Ureter (tissue), 1 donor: ENCODE results near the gene SEC16B. TPM values are rescaled to one million over a fixed set of nuclear protein-coding genes. Genes with fewer than 3 reads are reported as not detected.
"Not testable (repeated sequence)": the region's sequence is repeated elsewhere in the genome, so short reads cannot be mapped to it uniquely, and the experiment has no call there.

Source experiments
- DNase-seq: peaks from one replicate; pipeline ENCODE4 v3.0.0-alpha.2; 2020; ENCODE audit warnings: low spot score
- total RNA-seq: library from RNA; stranded (reverse); gene quantifications from one replicate; pipeline ENCODE4 v1.2.4, GENCODE V29; 2023
- donor health status: DM: yes; HTN: yes; CAD: no.

SEC16B gene, protein sequence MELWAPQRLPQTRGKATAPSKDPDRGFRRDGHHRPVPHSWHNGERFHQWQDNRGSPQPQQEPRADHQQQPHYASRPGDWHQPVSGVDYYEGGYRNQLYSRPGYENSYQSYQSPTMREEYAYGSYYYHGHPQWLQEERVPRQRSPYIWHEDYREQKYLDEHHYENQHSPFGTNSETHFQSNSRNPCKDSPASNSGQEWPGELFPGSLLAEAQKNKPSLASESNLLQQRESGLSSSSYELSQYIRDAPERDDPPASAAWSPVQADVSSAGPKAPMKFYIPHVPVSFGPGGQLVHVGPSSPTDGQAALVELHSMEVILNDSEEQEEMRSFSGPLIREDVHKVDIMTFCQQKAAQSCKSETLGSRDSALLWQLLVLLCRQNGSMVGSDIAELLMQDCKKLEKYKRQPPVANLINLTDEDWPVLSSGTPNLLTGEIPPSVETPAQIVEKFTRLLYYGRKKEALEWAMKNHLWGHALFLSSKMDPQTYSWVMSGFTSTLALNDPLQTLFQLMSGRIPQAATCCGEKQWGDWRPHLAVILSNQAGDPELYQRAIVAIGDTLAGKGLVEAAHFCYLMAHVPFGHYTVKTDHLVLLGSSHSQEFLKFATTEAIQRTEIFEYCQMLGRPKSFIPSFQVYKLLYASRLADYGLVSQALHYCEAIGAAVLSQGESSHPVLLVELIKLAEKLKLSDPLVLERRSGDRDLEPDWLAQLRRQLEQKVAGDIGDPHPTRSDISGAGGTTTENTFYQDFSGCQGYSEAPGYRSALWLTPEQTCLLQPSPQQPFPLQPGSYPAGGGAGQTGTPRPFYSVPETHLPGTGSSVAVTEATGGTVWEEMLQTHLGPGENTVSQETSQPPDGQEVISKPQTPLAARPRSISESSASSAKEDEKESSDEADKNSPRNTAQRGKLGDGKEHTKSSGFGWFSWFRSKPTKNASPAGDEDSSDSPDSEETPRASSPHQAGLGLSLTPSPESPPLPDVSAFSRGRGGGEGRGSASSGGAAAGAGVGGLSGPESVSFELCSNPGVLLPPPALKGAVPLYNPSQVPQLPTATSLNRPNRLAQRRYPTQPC
- 2.6 TPM for total RNA-seq

- DNase-seq = no peak
Measured at GRCh38 chr1:177969825-177970371, at the start of gene SEC16B. SEC16B (minus strand) TSS chr1:177970058; CDS start chr1:177967981, 2,077 bp downstream.

DNA sequence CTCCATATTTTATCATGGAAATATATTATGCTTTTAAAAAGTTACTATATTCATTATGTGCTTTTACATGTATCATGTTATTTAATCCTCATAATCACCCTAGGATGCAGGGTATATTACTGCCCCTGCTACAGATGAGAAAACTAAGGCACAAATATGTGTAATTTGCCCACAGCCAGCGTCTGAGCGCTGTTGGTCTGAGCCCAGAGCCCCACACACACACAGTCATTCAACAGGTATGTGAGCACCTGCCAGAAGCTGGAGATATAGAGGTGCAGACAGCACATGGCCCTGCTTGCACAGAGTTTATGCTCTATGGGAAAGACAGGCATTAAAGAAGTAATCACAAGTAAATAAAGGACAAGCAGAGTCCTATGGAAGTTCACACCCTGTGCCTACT lies 49.8 kb upstream of the SEC16B start:
- no peak for DNase-seq

DNA sequence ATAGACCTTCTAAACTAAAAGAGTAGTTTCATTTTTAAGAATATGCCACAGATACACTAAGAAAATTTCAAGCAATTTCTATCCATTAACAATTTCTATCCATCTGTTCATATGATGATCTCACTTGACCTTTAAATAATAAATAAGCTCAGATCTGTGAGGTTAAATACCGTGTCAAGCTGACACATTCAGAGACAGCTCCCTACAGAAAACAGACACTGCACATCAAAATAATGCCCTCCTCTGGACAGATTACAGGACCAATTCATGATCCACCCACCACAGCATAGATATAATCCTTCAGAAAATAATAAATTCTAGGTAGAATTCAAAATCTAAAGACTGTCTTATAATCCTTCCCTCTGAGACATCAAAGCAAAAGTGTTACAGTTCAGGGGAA lies 49.4 kb upstream of the SEC16B start:
- DNase-seq = no peak

DNA sequence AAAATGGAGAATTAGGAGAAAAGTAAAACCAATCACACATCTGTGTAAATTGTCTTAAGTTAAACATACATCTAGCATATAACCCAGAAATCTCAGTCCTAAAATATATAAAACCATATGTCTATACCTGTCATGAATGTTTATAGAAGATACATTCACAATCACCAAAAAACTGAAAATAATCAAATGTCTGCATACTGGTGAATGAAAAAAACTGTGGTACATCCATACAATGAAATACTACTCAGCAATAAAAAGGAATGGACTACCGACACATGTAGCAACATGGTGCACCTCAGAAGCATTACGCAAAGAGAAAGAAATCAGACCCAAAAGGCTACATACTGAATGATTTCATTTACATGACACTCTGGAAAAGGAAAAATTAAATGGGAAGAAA lies 47.7 kb upstream of the SEC16B start:
- DNase-seq = no peak

DNA sequence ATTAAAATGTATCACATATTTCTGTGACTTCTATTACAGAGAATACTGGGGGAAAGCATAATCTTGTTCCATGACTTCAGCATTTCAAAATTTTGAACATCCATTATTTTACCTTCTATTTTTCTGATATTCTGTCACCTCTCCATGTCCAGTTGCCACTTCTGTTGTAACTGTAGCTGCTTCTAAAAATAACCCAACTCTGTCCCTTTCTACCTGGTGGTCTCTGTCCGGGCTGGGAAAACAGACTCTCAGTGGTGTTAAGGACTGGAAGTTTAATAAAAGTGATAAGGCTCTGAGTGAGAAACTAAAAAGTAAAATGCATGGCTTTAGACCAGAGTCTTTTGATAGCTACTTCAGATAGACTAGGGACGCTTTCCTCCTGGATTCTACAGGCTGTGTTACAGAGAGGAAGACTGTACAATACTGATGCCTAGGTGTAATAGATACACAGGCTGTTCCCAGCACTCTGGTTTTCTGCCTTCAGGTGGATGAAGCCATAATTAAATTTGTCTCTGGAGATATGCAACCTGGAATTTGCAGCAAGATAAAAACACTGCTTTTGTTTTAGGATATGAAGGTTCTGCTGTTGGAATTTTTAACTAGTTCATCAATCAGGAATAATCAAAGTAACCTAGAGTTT lies 42.1 kb upstream of the SEC16B start:
- DNase-seq = no peak

DNA sequence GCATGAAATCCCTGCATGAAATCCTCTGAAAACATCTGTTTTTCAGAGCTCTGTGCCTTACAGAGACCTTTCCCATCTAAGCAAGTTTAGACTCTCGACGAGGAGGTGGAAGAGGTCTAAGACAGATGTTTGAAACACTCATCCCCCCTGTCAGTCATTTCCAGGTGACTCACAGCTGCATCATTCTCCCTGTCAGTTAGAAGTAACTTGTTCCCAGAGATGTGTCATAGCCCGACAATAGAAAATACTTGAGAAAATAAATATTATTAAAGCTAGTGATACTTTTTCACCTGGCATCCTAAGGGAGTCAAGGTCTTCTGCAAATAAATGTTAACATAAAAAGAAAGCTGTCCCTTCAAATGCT lies 41.6 kb upstream of the SEC16B start:
- DNase-seq = no peak

DNA sequence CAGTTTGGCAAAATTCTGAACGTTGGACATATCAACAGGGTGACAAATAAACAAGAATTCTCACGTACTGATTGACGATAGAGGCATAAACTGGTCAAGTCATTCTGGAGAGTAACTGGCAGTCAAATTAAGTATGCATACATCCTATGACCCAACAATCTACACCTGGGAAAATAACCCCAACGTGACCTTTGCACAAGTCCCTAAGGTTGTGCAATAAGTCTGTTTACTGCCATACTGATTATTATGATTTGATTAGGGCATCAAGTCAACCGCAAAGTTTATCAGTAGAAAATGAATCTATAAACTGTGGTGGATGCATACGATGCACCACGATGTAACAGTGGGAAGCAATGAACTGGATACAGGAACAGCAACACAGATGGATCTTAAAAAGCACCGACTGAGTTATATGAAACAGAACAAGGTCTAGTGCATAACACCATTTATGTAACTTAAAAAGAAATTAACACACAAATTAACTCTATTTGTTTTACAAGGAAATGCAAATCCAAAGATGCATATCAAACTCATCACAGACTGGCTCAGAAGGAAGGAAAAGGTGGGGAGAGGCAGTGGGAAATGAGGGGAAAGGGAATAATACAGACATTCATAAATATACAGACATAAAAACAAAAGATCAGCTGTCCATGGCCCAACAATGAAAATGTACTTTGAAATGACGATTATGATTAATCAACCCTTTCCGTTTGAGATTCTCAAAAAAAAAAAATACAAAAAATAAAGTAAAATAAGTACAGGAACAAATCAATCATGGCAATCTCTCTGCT lies 41.0 kb upstream of the SEC16B start:
- no peak for DNase-seq

DNA sequence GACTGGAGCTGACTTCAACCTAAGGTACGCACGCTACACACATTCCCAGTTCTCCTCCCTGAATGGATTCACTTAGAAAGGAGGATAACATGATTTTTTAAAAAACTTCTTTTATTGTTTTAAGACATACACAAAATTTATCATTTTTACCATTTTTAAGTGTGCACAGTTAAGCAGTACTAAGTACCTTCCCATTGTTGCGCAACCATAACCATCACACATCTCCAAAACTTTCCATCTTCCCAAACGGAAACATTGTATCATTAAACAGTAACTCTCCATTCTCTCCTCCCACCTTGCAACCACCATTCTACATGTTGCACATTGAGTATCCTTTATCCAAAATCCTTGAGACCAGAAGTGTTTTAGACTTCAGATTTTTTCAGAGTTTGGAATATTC lies 36.2 kb upstream of the SEC16B start:
- no peak for DNase-seq

DNA sequence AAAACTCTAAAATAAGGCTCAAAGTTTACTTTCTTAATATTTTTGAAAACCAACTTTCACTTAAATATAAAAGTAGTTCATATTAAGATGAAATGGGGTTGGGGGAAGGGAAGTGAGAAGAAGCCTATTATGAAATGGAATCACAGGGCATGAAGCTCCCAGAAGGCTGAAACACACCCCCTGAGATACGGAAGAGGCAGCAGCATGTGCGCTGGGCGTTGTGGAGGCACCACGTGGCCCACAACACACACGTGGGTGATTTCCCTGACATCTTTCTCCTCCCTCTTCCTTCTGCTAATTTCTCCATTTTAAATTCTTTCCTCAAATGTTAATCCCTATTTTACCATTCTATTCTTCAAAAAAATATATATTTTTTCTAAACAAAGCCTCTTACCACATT lies 35.6 kb upstream of the SEC16B start:
- DNase-seq = no peak

DNA sequence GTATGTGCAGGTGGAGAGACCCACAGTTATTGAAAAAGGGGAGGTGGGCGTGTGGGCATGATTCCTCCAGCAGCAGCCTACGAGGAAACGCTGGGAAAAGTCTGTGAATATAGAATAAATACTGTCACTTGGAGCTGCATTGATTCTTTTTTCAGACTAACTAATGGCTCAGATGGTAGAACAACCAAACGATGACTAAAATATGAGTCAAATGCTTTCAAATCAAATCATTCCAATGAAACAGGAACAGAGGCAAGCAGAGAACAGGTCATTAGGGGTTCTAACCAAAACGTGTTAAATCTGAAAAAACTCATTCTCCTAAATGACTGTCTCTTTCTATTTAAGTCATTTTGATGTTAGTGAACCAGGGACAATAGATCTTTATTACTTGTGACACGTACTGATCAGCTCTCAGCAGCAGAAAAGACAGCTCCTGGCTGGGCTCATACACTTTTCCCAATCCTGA lies 35.1 kb upstream of the SEC16B start:
- DNase-seq = no peak

DNA sequence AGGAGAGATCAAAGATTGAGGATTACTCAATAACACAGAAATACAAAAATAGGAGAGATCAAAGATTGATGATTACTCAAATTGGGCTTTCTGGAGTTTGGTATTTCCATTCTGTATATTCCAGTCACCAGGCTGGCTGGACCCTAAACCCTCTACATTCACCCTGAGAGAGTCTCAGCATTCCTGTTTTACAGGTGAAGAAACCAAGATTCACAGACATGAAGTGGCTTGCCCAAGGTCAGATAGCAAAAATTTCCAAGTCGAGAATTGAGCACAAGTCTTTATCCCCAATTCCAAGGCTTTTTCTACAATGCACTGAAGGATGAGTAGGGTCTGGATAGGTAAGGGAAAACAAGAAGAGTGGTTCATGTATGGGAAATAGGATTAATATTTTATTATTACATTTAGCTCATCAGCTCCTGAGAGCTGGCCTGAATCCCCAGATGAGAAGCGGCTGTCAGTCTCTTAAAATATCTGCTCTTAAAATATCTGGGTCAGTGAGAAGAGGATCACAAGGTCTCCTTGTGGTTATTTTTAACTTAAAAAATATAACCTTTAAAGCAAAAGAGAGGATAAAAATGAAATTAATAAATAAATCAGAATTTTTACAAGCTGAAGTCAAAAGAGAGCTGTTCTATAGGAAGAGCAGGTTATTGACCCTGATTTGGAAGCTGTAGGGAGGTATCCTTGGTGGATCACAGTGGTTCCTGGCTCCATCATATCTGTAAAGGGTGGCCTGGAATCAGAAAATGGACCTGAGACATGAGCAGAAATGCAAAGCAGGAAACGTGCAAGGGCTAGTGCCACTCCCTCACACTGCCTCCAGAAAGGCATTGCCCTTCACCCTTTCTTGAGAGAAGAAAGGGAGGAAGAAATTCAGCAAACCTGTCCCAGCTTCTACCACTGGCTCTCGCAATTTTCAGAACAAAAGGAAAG lies 29.1 kb upstream of the SEC16B start:
- no peak for DNase-seq

DNA sequence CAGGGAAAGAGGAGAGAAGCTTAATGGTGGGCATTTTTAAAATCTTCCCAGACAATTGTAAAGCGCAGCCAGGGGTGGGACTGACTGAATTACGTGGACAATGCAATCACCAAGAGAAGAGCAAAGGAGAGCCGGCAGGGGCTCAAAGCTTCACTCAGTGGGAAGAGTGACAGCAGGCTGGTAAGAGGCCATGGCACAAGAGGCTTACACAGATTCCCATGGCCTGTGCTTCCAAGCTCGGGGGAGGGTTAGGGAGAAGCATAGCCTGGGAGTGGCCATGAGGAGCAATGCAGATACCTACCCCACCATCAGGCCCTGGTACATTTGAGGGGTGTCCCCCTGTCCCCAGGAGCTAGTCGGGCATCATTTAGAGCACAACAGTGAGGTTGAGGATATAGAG lies 27.1 kb upstream of the SEC16B start:
- DNase-seq = no peak

GRCh38 chr1:177995369-177995768 lies 25.5 kb upstream of the SEC16B start:
- DNase-seq = no peak

DNA sequence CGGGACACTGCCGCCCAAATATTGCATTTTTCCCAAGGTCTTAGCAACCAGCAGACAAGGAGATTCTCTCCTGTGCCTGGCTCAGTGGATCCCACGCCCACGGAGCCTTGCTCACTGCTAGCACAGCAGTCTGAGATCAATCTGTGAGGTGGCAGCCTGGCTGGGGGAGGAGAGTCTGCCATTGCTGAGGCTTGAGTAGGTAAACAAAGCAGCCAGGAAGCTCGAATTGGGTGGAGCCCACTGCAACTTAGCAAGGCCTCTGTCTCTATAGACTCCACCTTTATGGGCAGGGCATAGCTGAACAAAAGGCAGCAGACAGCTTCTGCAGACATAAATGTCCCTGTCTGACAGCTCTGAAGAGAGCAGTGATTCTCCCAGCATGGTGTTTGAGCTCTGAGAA lies 16.4 kb upstream of the SEC16B start:
- DNase-seq = not testable (repeated sequence)

- no peak for DNase-seq
Measured at GRCh38 chr1:177984761-177985160, 14.9 kb upstream of the SEC16B start.

- no peak for DNase-seq
Measured at GRCh38 chr1:177984136-177984525, 14.3 kb upstream of the SEC16B start.

- DNase-seq = no peak
Measured at GRCh38 chr1:177983482-177984135, 13.8 kb upstream of the SEC16B start.

DNA sequence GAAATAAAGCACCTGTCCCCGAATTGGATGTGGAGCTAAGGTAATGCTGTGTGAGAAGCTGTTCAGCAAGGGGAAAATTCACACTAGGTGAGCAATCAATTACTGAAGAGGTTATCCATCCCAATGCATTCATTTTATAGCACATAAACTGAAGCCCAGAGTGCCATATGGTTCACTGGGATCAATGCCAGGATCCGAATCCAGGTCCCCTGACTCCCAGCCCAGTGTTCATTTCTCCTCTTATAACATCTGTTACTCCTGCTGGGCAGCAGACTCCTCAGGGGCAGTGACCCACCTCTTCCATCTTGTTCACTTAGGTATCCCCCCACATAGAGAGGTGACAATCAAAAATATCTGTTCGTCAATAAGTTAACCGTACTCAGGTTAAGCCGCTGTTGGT lies 13.2 kb upstream of the SEC16B start:
- DNase-seq = no peak

GRCh38 chr1:177981200-177981599 lies 11.3 kb upstream of the SEC16B start:
- no peak for DNase-seq
